Lung microvascular endothelial cell (primary cell): ENCODE data around the gene SPON2. TPM values are rescaled to one million over a fixed set of nuclear protein-coding genes. Genes with fewer than 3 reads are reported as not detected.
"Not testable (repeated sequence)": the region's sequence is repeated elsewhere in the genome, so short reads cannot be mapped to it uniquely, and the experiment has no call there.

Source experiments
- DNase-seq, 2 donors: peaks; one replicate each; pipeline versions ENCODE4 v3.0.0 to v3.0.0-alpha.2; 2010; ENCODE audit warnings: low read depth in 2 of 2
- total RNA-seq: library from RNA; depleted of rRNA; stranded (reverse); fragments of >200 nt; gene quantifications from 2 replicates; pipeline ENCODE4 v1.2.1, GENCODE V29; 2014

SPON2 gene
- total RNA-seq, 1 donor from 2014 or later: 0.40 TPM

- DNase-seq: no peak
Measured at GRCh38 chr4:1152290-1152689, 20.1 kb downstream of the SPON2 start.

- DNase-seq: no peak
Measured at GRCh38 chr4:1151541-1151940, 20.8 kb downstream of the SPON2 start.

- DNase-seq: no peak
Measured at GRCh38 chr4:1150875-1151274, 21.5 kb downstream of the SPON2 start.

- DNase-seq: no peak
Measured at GRCh38 chr4:1139860-1140259, 32.5 kb downstream of the SPON2 start.

GRCh38 chr4:1137850-1138249, 34.5 kb downstream of the SPON2 start:
- no peak for DNase-seq

GRCh38 chr4:1137063-1137776, 35.2 kb downstream of the SPON2 start:
- DNase-seq: no peak

- DNase-seq: no peak
Measured at GRCh38 chr4:1136048-1136447, 36.3 kb downstream of the SPON2 start.

- no peak for DNase-seq
Measured at GRCh38 chr4:1133033-1133432, 39.4 kb downstream of the SPON2 start.

GRCh38 chr4:1130316-1131186, 41.8 kb downstream of the SPON2 start:
- DNase-seq: peak; percentile 77 to 83

- no peak for DNase-seq
Measured at GRCh38 chr4:1126506-1126905, 45.9 kb downstream of the SPON2 start.

GRCh38 chr4:1125466-1125865, 46.9 kb downstream of the SPON2 start:
- DNase-seq: not testable (repeated sequence)

- no peak for DNase-seq
Measured at GRCh38 chr4:1124818-1125217, 47.6 kb downstream of the SPON2 start.

GRCh38 chr4:1122505-1122904, 49.9 kb downstream of the SPON2 start:
- no peak for DNase-seq

Other genes starting within 250 kb of the SPON2 start
- 42.1 and 74.8 TPM in 2 replicates for gene GAK, start 240.3 kb downstream of the SPON2 start, total RNA-seq
- gene TMEM175, start 240.1 kb downstream of the SPON2 start, total RNA-seq: 7.2 and 8.5 TPM in 2 replicates
- gene DGKQ, start 199.0 kb downstream of the SPON2 start, total RNA-seq: 11.1 and 18.3 TPM in 2 replicates
- 4.8 and 9.5 TPM in 2 replicates for gene IDUA, start 185.5 kb downstream of the SPON2 start, total RNA-seq
- gene SLC26A1, start 179.2 kb downstream of the SPON2 start, total RNA-seq: under 0.01 and 0.20 TPM in 2 replicates
- gene FGFRL1, start 161.0 kb downstream of the SPON2 start, total RNA-seq: 6.3 and 16.9 TPM in 2 replicates
- 0.22 and 0.79 TPM in 2 replicates for gene RNF212, start 59.0 kb downstream of the SPON2 start, total RNA-seq
- 166 and 239 TPM in 2 replicates for gene CTBP1, start 76.5 kb upstream of the SPON2 start, total RNA-seq
- 35.7 and 49.2 TPM in 2 replicates for gene MAEA, start 117.3 kb upstream of the SPON2 start, total RNA-seq
- gene UVSSA, start 174.6 kb upstream of the SPON2 start, total RNA-seq: 1.7 and 3.6 TPM in 2 replicates
- not detected in 2 replicates for gene NKX1-1, start 233.9 kb upstream of the SPON2 start, total RNA-seq